ENCODE measurements around the gene PSME3.
"Not testable (repeated sequence)": the region's sequence is repeated elsewhere in the genome, so short reads cannot be mapped to it uniquely, and the experiment has no call there.

The PSME3 gene

GRCh38 chr17:42878924-42879595, 45.9 kb downstream of the PSME3 start:
- no peaks in the 10 kb centered on the region for H3K4me1 Mint-ChIP-seq
- ATAC-seq (replicated peaks; ENCODE audit: extremely low read depth, poor library complexity, severe bottlenecking), result no peak
- H3K27me3 Mint-ChIP-seq, result peaks cover 47% of the 10 kb centered on the region
- no peaks in the 10 kb centered on the region for H3K9me3 Mint-ChIP-seq
- H3K4me3 Mint-ChIP-seq, result no peak overlapping the region
- DNase-seq (ENCODE audit: low spot score in 2 of 2), result no peak
- H3K27ac Mint-ChIP-seq (ENCODE audit: low read depth), result no peak overlapping the region
- no peaks in the 10 kb centered on the region for H3K36me3 Mint-ChIP-seq (ENCODE audit: insufficient read depth)

- DNase-seq (ENCODE audit: low spot score in 2 of 2) (no peak), ATAC-seq (replicated peaks; ENCODE audit: extremely low read depth, poor library complexity, severe bottlenecking) (no peak)
- Mint-ChIP-seq H3K4me1 (no peaks in the 10 kb centered on the region), H3K9me3 (no peaks in the 10 kb centered on the region), H3K36me3 (ENCODE audit: insufficient read depth) (no peaks in the 10 kb centered on the region), H3K4me3 (no peak overlapping the region), H3K27me3 (peaks cover 41% of the 10 kb centered on the region), H3K27ac (ENCODE audit: low read depth) (no peak overlapping the region)
These were observed 46.4 kb downstream of the PSME3 start for GRCh38 chr17:42879596-42879985.

GRCh38 chr17:42880776-42881310, 47.6 kb downstream of the PSME3 start:
- Mint-ChIP-seq H3K36me3 (ENCODE audit: insufficient read depth) (no peaks in the 10 kb centered on the region), H3K4me3 (no peak overlapping the region), H3K9me3 (no peaks in the 10 kb centered on the region), H3K4me1 (no peaks in the 10 kb centered on the region), H3K27me3 (peaks cover 40% of the 10 kb centered on the region), H3K27ac (ENCODE audit: low read depth) (no peak overlapping the region)
- DNase-seq (ENCODE audit: low spot score in 2 of 2) (no peak), ATAC-seq (replicated peaks; ENCODE audit: extremely low read depth, poor library complexity, severe bottlenecking) (no peak)

- H3K36me3 Mint-ChIP-seq (ENCODE audit: insufficient read depth); ATAC-seq (replicated peaks; ENCODE audit: extremely low read depth, poor library complexity, severe bottlenecking); DNase-seq (ENCODE audit: low spot score in 2 of 2); H3K4me3 Mint-ChIP-seq; H3K27ac Mint-ChIP-seq (ENCODE audit: low read depth); H3K9me3 Mint-ChIP-seq; H3K4me1 Mint-ChIP-seq: not testable (repeated sequence)
- peaks cover 40% of the 10 kb centered on the region for H3K27me3 Mint-ChIP-seq
These were observed 48.5 kb downstream of the PSME3 start for GRCh38 chr17:42881706-42882105.

DNA sequence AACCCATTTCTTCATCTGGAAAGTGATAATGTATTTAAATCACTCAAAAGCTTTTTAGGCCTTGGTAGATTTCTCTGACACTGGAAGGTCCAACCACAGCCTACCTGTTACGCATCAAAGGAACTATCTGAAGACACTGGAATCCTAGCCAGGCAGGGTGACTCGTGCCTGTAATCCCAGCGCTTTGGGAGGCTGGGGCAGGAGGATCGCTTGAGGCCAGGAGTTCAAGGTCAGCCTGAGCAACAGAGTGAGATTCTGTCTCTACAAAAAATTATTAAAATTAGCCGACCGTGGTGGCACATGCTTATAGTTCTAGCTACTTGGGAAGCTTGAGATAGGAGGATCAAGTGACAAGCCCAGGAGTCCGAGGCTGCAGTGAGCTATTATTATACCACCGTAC, 49.0 kb downstream of the PSME3 start:
- Mint-ChIP-seq H3K36me3 (ENCODE audit: insufficient read depth) (no peaks in the 10 kb centered on the region), H3K27me3 (peaks cover 40% of the 10 kb centered on the region), H3K4me1 (no peaks in the 10 kb centered on the region), H3K27ac (ENCODE audit: low read depth) (no peak overlapping the region), H3K4me3 (no peak overlapping the region), H3K9me3 (no peaks in the 10 kb centered on the region)
- no peak for DNase-seq (ENCODE audit: low spot score in 2 of 2)
- ATAC-seq (replicated peaks; ENCODE audit: extremely low read depth, poor library complexity, severe bottlenecking), result no peak

GRCh38 chr17:42883802-42884558, 50.8 kb downstream of the PSME3 start:
- no peak for DNase-seq (ENCODE audit: low spot score in 2 of 2)
- ATAC-seq (replicated peaks; ENCODE audit: extremely low read depth, poor library complexity, severe bottlenecking), result no peak
- Mint-ChIP-seq H3K4me1 (no peaks in the 10 kb centered on the region), H3K36me3 (ENCODE audit: insufficient read depth) (no peaks in the 10 kb centered on the region), H3K27me3 (peaks cover 25% of the 10 kb centered on the region), H3K4me3 (no peak overlapping the region), H3K27ac (ENCODE audit: low read depth) (no peak overlapping the region), H3K9me3 (no peaks in the 10 kb centered on the region)

DNA sequence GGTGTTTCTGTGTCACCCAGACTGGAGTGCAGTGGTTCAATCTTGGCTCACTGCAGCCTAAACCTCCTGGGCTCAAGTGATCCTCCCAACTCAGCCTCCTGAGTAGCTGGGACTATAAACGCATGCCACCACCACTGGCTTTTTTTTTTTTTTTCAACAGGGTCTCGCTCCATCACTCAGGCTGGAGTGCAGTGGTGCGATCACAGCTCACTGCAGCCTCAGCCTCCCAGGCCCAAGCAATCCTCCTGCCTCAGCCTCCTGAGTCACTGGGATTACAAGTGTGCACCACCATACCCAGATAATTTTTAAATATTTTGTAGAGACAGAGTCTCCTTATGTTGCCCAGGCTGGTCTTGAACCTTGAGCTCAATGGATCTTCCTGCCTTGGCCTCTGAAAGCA, 52.6 kb downstream of the PSME3 start:
- H3K4me1 Mint-ChIP-seq; H3K27ac Mint-ChIP-seq (ENCODE audit: low read depth); H3K4me3 Mint-ChIP-seq; H3K36me3 Mint-ChIP-seq (ENCODE audit: insufficient read depth); ATAC-seq (replicated peaks; ENCODE audit: extremely low read depth, poor library complexity, severe bottlenecking); DNase-seq (ENCODE audit: low spot score in 2 of 2); H3K9me3 Mint-ChIP-seq: not testable (repeated sequence)
- H3K27me3 Mint-ChIP-seq, result peaks cover 23% of the 10 kb centered on the region

- Mint-ChIP-seq H3K4me1 (no peaks in the 10 kb centered on the region), H3K27ac (ENCODE audit: low read depth) (no peak overlapping the region), H3K4me3 (no peak overlapping the region), H3K9me3 (no peaks in the 10 kb centered on the region), H3K36me3 (ENCODE audit: insufficient read depth) (no peaks in the 10 kb centered on the region), H3K27me3 (peaks cover 23% of the 10 kb centered on the region)
- ATAC-seq (replicated peaks; ENCODE audit: extremely low read depth, poor library complexity, severe bottlenecking), result no peak
- no peak for DNase-seq (ENCODE audit: low spot score in 2 of 2)
These were observed 53.3 kb downstream of the PSME3 start for GRCh38 chr17:42886283-42887176.

DNA sequence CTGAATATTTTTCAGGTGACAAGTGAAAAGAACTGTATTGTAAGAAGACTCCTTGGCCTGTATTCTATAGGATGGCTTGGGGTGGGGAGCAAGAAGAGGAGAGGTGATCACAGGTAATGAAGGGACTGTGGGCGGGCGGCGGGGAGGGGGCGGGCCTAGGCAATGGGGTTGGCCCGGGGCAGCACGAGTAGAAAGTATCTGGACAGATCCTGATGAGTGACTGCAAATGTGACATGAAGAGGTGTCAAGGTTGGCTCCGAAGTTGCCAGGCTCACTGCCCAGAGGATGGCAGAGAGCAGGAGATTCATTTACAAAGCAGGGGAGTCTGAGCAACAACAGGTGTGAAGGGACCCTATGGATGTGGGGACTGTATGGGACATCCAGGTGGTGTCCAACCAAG, 56.6 kb downstream of the PSME3 start:
- no peak for DNase-seq (ENCODE audit: low spot score in 2 of 2)
- Mint-ChIP-seq H3K4me1 (no peaks in the 10 kb centered on the region), H3K36me3 (ENCODE audit: insufficient read depth) (no peaks in the 10 kb centered on the region), H3K27ac (ENCODE audit: low read depth) (no peak overlapping the region), H3K9me3 (no peaks in the 10 kb centered on the region), H3K4me3 (no peak overlapping the region), H3K27me3 (peaks cover 37% of the 10 kb centered on the region)
- ATAC-seq (replicated peaks; ENCODE audit: extremely low read depth, poor library complexity, severe bottlenecking), result no peak

DNA sequence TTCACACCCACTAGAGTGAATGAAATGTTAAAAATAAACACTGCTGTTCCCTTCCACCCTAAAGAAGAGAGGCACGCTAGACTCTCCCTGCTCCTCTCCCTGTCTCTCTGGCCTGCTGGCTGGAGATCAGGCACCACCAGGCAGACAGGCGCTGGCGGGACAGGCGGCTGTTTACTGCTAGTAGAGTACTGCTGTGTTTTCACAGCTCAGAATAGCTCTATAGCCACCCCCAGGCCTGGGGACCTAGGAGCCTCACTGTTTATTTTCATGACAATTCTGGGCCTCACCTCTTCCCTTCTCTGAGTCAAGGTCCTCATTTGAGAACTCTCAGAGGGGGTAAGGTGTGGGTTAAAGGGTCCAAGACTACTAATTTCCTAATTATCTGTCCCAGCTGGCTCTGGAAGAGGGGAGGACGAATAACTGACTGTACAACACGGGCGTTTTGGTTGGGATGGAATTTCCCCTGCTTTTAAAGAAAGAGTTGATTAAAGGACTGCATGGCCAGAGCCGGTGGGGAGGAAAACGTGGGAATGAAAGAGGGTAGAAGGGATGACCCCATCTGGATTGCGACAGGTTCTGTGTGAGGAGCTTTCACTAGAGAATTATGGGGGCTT, 58.4 kb downstream of the PSME3 start:
- Mint-ChIP-seq H3K4me1 (no peaks in the 10 kb centered on the region), H3K27me3 (peaks cover 34% of the 10 kb centered on the region), H3K36me3 (ENCODE audit: insufficient read depth) (peaks cover 1% of the 10 kb centered on the region), H3K4me3 (no peak overlapping the region), H3K9me3 (no peaks in the 10 kb centered on the region), H3K27ac (ENCODE audit: low read depth) (no peak overlapping the region)
- DNase-seq (ENCODE audit: low spot score in 2 of 2) (no peak), ATAC-seq (replicated peaks; ENCODE audit: extremely low read depth, poor library complexity, severe bottlenecking) (no peak)

- ATAC-seq (replicated peaks; ENCODE audit: extremely low read depth, poor library complexity, severe bottlenecking), result no peak
- H3K4me1 Mint-ChIP-seq, result no peaks in the 10 kb centered on the region
- no peak overlapping the region for H3K27ac Mint-ChIP-seq (ENCODE audit: low read depth)
- H3K4me3 Mint-ChIP-seq, result no peak overlapping the region
- H3K9me3 Mint-ChIP-seq, result no peaks in the 10 kb centered on the region
- H3K36me3 Mint-ChIP-seq (ENCODE audit: insufficient read depth), result peaks cover 1% of the 10 kb centered on the region
- DNase-seq (ENCODE audit: low spot score in 2 of 2), result no peak
- peaks cover 34% of the 10 kb centered on the region for H3K27me3 Mint-ChIP-seq
These were observed 60.2 kb downstream of the PSME3 start for GRCh38 chr17:42893359-42893758.
